SU-DHL-6 (cell line): Measurements from ENCODE around the gene MYORG.

Source experiments
- CTCF ChIP-seq: fragments of 200-600 bp; sonication (generic); IDR thresholded peaks from one replicate; pipeline ENCODE4 v1.5.1; 2017; ENCODE audit warnings: antibody characterized with exemption, mild to moderate bottlenecking, low read length, moderate library complexity; ENCODE audit not compliant: insufficient read depth, poor library complexity, severe bottlenecking
- EZH2phosphoT487 ChIP-seq: fragments of 200-600 bp; sonication (generic), shearing (Covaris generic); conservative IDR thresholded peaks from 2 replicates; pipeline ENCODE4 v1.6.1; 2018; ENCODE audit warnings: mild to moderate bottlenecking, antibody characterized with exemption, low read length, moderate library complexity, mixed read lengths

GRCh38 chr9:34333836-34334235 is 42.9 kb downstream of the MYORG start:
- no peak for TF ChIP-seq CTCF
- TF ChIP-seq EZH2phosphoT487, result no peak
